Renal pelvis (tissue), 4 donors: ENCODE measurements around the gene ARX. TPM values are rescaled to one million over a fixed set of nuclear protein-coding genes. Genes with fewer than 3 reads are reported as not detected.

Experiments
- DNase-seq: peaks from one replicate; pipeline ENCODE4 v3.0.0-alpha.2; 2013
- polyA plus RNA-seq, 3 donors: library from polyadenylated mRNA; unstranded; fragments of 120-200 nt; gene quantifications; one replicate each; pipeline ENCODE4 v1.2.1, GENCODE V29; 2013; ENCODE audit not compliant: insufficient read length in 3 of 3

Gene ARX
- polyA plus RNA-seq, 3 donors, result not detected

GRCh38 chrX:25001808-25002660 is 13.7 kb downstream of the ARX start:
- no peak for DNase-seq

GRCh38 chrX:24999511-24999910 is 16.3 kb downstream of the ARX start:
- no peak for DNase-seq

GRCh38 chrX:24996096-24996709 is 19.6 kb downstream of the ARX start:
- no peak for DNase-seq

GRCh38 chrX:24993879-24994278 is 21.9 kb downstream of the ARX start:
- no peak for DNase-seq

- DNase-seq, result no peak
These were observed 25.2 kb downstream of the ARX start for GRCh38 chrX:24990535-24990934.

GRCh38 chrX:24988314-24988713 is 27.5 kb downstream of the ARX start:
- DNase-seq, result no peak

GRCh38 chrX:24987731-24988130 is 28.0 kb downstream of the ARX start:
- no peak for DNase-seq

- DNase-seq, result no peak
These were observed 30.6 kb downstream of the ARX start for GRCh38 chrX:24985120-24985519.

- no peak for DNase-seq
These were observed 31.8 kb downstream of the ARX start for GRCh38 chrX:24983931-24984330.

- no peak for DNase-seq
These were observed 33.3 kb downstream of the ARX start for GRCh38 chrX:24982306-24982965.

- DNase-seq, result no peak
These were observed 34.7 kb downstream of the ARX start for GRCh38 chrX:24981030-24981429.

- DNase-seq, result no peak
These were observed 36.7 kb downstream of the ARX start for GRCh38 chrX:24979081-24979480.

GRCh38 chrX:24969812-24970211 is 46.0 kb downstream of the ARX start:
- DNase-seq, result no peak

GRCh38 chrX:24965372-24965771 is 50.4 kb downstream of the ARX start:
- no peak for DNase-seq

- no peak for DNase-seq
These were observed 51.9 kb downstream of the ARX start for GRCh38 chrX:24963823-24964222.

GRCh38 chrX:24961809-24962208 is 54.0 kb downstream of the ARX start:
- DNase-seq, result no peak

GRCh38 chrX:24956828-24957227 is 58.9 kb downstream of the ARX start:
- no peak for DNase-seq

- DNase-seq, result no peak
These were observed 60.3 kb downstream of the ARX start for GRCh38 chrX:24955372-24955930.

GRCh38 chrX:24954732-24955131 is 61.0 kb downstream of the ARX start:
- DNase-seq, result no peak
